Progenitor cell of endocrine pancreas (in vitro differentiated cells): ENCODE results near the gene TBC1D16. TPM values are rescaled to one million over a fixed set of nuclear protein-coding genes. Genes with fewer than 3 reads are reported as not detected.

ENCODE experiments used
- DNase-seq: peaks from one replicate; pipeline ENCODE4 v3.0.0; 2021; ENCODE audit warnings: low spot score; ENCODE audit not compliant: unreplicated experiment
- H3K27ac Mint-ChIP-seq: 2 replicates; pipeline ENCODE4 v1.8.0; 2021; ENCODE audit warnings: mild to moderate bottlenecking, moderate library complexity, mixed read lengths
- H3K27me3 Mint-ChIP-seq: 2 replicates; pipeline ENCODE4 v1.8.0; 2021; ENCODE audit warnings: mixed read lengths
- H3K36me3 Mint-ChIP-seq: 2 replicates; pipeline ENCODE4 v1.8.0; 2022; ENCODE audit warnings: mixed read lengths; ENCODE audit not compliant: insufficient read depth
- H3K4me1 Mint-ChIP-seq: 2 replicates; pipeline ENCODE4 v1.8.0; 2021; ENCODE audit warnings: low read depth, mixed read lengths
- H3K4me3 Mint-ChIP-seq: 2 replicates; pipeline ENCODE4 v1.8.0; 2021; ENCODE audit warnings: low read depth, mild to moderate bottlenecking, moderate library complexity, mixed read lengths
- H3K9me3 Mint-ChIP-seq: 2 replicates; pipeline ENCODE4 v1.8.0; 2021; ENCODE audit warnings: low read depth, mixed read lengths
- total RNA-seq: library from RNA; stranded (reverse); gene quantifications from 2 replicates; pipeline ENCODE4 v1.2.1, GENCODE V29; 2021
- TF ChIP-seq, protein P1 (sequence below): fragments of 200-600 bp; sonication (generic); IDR thresholded peaks from one replicate; pipeline ENCODE4 v1.5.0; 2021; ENCODE audit warnings: antibody characterized with exemption, mild to moderate bottlenecking; ENCODE audit not compliant: unreplicated experiment

Gene TBC1D16
- total RNA-seq, 1 donor from 2014 or later, result 85.1 TPM

DNA sequence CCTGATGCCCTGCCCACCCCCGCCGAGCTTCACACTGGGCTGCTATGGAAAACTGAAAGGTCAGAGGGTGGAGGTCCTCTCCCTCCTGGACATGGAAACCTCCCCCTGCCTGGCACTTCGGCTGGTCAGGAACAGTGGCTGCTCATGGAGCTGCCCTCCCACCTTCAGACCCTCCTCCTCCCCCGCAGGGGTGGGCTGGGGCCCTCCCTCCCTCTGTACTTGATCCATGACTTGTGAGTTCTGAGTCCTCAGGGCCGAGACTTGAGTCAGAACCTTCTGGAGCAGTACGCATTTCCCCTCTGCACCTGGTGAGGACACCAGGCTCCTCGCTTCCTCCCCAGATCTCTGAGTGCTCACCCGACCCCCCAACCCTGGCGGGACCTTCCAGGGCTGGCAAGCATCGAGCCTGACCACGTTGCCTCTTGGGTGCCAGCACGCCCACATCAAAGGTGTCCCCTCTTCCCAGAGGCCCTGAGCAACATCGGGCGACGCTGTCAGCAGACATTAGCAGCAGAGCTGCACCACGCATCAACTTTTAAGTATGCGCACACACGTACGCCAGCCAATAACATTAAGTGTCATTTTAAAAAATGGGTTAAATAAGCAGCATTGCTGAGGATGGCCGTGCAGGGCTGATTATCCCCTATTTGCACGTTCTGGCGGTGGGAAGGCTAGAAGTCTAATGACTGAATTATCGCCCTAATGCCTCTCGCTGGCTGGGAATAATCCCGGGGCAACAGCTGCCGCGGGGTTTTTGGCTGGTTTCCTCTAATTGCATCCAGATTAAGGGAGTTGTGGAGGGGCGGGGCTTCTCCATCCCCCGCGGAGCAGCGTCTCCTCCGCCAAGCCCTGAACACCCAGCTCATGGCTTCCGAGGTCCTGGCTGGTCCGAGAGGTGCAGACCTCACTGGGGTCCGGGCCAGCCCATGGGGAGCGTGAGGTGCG, 98.0 kb downstream of the TBC1D16 start:
- H3K36me3 Mint-ChIP-seq, result peaks cover 8% of the 10 kb centered on the region
- H3K9me3 Mint-ChIP-seq, result no peaks in the 10 kb centered on the region
- no peak overlapping the region for H3K4me3 Mint-ChIP-seq
- H3K4me1 Mint-ChIP-seq, result peaks cover 12% of the 10 kb centered on the region
- no peak overlapping the region for H3K27ac Mint-ChIP-seq
- TF ChIP-seq, protein P1, sequence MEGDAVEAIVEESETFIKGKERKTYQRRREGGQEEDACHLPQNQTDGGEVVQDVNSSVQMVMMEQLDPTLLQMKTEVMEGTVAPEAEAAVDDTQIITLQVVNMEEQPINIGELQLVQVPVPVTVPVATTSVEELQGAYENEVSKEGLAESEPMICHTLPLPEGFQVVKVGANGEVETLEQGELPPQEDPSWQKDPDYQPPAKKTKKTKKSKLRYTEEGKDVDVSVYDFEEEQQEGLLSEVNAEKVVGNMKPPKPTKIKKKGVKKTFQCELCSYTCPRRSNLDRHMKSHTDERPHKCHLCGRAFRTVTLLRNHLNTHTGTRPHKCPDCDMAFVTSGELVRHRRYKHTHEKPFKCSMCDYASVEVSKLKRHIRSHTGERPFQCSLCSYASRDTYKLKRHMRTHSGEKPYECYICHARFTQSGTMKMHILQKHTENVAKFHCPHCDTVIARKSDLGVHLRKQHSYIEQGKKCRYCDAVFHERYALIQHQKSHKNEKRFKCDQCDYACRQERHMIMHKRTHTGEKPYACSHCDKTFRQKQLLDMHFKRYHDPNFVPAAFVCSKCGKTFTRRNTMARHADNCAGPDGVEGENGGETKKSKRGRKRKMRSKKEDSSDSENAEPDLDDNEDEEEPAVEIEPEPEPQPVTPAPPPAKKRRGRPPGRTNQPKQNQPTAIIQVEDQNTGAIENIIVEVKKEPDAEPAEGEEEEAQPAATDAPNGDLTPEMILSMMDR, result no peak
- DNase-seq, result no peak
- H3K27me3 Mint-ChIP-seq, result no peaks in the 10 kb centered on the region

DNA sequence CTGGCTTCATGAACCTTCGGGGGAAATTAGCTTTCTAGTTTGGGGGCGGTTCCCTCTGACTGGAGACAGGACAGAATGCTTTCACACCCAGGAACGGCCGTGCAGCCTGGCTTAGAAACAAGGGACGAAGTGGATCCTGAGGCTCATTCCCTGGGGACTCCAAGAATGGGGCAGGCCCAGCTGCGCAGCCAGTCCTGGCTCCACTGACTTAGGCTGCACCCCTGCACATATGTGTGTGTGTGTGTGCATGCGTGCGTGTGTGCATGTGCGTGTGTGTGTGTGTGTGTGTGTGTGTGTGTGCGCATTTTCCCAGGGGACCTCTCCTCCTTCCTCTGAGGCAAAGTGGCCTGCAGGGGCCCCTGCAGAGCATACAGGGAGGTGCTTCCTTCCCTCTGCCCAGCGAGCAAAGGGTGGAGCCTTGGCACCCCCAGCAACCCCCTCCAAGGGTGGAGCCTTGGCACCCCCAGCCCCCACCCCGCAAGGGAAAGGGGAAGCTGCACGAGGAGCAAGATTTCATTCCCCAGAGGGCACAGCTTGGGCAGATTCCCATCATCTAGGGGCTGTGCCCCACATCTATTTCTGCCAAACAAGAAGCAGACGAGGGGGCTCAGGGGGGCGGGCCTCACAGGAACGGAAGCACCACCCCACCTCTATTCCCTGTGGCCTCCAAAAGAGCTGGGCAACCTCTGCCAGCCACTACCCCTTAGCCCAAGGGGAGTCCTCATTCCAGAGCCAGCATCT, 98.9 kb downstream of the TBC1D16 start:
- H3K36me3 Mint-ChIP-seq, result peaks cover 8% of the 10 kb centered on the region
- no peak overlapping the region for H3K4me3 Mint-ChIP-seq
- DNase-seq, result no peak
- H3K4me1 Mint-ChIP-seq, result peaks cover 16% of the 10 kb centered on the region
- TF ChIP-seq, protein P1, result no peak
- no peak overlapping the region for H3K27ac Mint-ChIP-seq
- H3K27me3 Mint-ChIP-seq, result no peaks in the 10 kb centered on the region
- H3K9me3 Mint-ChIP-seq, result no peaks in the 10 kb centered on the region

DNA sequence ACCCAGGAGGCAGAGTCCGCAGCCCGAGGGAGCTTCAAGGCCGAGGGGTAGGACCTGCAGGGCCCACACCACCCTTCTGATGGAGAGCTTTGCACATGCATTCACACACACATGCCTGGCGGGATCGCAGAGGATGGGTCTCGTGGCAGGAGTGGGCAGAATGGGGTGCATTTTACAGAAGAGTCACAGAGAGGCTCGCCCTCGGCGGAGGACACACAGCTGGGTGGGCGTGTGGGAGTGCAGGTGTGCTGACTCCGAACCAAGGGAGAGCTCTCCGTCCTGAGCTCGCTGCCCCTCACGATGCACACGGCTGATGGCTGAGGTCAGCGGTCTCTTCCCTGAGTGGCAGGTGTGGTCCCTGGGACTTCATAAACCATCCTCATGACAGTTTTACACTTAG, 99.6 kb downstream of the TBC1D16 start:
- no peak for DNase-seq
- Mint-ChIP-seq H3K27ac (no peak overlapping the region), H3K9me3 (no peaks in the 10 kb centered on the region), H3K27me3 (no peaks in the 10 kb centered on the region), H3K4me1 (peaks cover 23% of the 10 kb centered on the region), H3K36me3 (peaks cover 8% of the 10 kb centered on the region), H3K4me3 (no peak overlapping the region)
- TF ChIP-seq, protein P1, result no peak

- Mint-ChIP-seq H3K36me3 (peaks cover 6% of the 10 kb centered on the region), H3K27me3 (no peaks in the 10 kb centered on the region), H3K27ac (no peak overlapping the region), H3K4me3 (no peak overlapping the region), H3K4me1 (peaks cover 25% of the 10 kb centered on the region), H3K9me3 (no peaks in the 10 kb centered on the region)
- no peak for DNase-seq
- TF ChIP-seq, protein P1, result peak; percentile 16
Observed at GRCh38 chr17:79935197-79935885, 100.3 kb downstream of the TBC1D16 start.

- peaks cover 2% of the 10 kb centered on the region for H3K36me3 Mint-ChIP-seq
- no peak for DNase-seq
- no peaks in the 10 kb centered on the region for H3K9me3 Mint-ChIP-seq
- H3K4me1 Mint-ChIP-seq, result peaks cover 25% of the 10 kb centered on the region
- H3K4me3 Mint-ChIP-seq, result no peak overlapping the region
- TF ChIP-seq, protein P1, result no peak
- no peaks in the 10 kb centered on the region for H3K27me3 Mint-ChIP-seq
- H3K27ac Mint-ChIP-seq, result peak overlapping the region; percentile 34
Observed at GRCh38 chr17:79934653-79934970, 101.1 kb downstream of the TBC1D16 start.
